ENCODE measurements around the gene PAX7. TPM values are rescaled to one million over a fixed set of nuclear protein-coding genes. Genes with fewer than 3 reads are reported as not detected.

Gene PAX7
- total and polyA plus RNA-seq, 11 donors = not detected

DNA sequence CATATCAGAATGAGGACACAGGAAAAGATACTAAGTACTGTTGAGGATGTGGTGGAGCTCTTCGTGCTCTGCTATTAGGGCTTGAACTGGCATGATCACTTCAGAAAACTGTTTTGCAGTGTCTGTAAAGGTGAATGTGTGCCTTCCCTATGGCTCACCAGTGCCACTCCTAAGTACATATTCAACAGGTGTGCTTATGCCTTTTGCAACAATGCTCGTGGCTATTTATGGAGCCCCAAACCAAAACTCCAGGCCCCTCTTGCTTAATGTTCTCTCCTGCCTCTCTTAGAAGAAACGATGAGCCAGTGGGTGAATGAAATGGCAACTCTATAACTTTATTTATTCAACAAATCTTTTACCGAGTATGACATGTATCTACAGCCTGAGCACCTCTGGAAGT, 158.6 kb downstream of the PAX7 start:
- DNase-seq = no peak
- WGBS, 4 donors = 82 to 85% (median 83%) methylated on average over 4 of the region's 4 CpGs
- Histone ChIP-seq H3K4me3 (no peak overlapping the region), H3K27me3 (peaks cover 0 to 51% (median 6%) of the 10 kb centered on the region in 9 donors), H3K9me3 (peaks cover 0 to 11% (median 0%) of the 10 kb centered on the region in 12 donors), H3K36me3 (no peaks in the 10 kb centered on the region), H3K4me1 (no peaks in the 10 kb centered on the region), H3K27ac (no peak overlapping the region)
- intact Hi-C loops (cut with DNase I) = no loop called here
- TF ChIP-seq, protein P1, sequence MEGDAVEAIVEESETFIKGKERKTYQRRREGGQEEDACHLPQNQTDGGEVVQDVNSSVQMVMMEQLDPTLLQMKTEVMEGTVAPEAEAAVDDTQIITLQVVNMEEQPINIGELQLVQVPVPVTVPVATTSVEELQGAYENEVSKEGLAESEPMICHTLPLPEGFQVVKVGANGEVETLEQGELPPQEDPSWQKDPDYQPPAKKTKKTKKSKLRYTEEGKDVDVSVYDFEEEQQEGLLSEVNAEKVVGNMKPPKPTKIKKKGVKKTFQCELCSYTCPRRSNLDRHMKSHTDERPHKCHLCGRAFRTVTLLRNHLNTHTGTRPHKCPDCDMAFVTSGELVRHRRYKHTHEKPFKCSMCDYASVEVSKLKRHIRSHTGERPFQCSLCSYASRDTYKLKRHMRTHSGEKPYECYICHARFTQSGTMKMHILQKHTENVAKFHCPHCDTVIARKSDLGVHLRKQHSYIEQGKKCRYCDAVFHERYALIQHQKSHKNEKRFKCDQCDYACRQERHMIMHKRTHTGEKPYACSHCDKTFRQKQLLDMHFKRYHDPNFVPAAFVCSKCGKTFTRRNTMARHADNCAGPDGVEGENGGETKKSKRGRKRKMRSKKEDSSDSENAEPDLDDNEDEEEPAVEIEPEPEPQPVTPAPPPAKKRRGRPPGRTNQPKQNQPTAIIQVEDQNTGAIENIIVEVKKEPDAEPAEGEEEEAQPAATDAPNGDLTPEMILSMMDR (IDR thresholded peaks at IDR 0.05) = no peak
- TF ChIP-seq POLR2A (IDR thresholded peaks at IDR 0.05) = no peak
- no peak for ATAC-seq

DNA sequence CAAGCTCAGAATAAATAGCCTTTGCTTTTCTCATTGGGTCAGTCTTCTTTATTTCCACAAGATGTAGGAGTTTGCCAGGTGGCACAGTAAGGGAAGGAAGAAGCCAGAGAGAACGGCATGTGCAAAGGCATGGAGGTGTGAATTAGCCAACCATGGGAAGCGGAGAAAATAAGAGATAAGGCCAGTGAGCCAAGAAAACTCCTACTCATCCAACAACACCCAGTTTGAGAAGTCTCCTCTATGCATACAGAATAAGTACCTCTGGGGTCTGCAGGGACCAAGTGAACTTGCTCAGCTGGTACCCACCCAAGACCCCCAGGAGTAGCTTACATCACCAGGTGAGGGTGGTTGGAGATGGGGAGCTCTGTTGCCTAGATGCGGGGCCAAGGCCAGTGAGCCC, 162.1 kb downstream of the PAX7 start:
- WGBS, 4 donors = 70 to 91% (median 90%) methylated on average over 3 of the region's 3 CpGs
- no peak for ATAC-seq
- H3K36me3 ChIP-seq = no peaks in the 10 kb centered on the region
- no peak for DNase-seq
- no peak overlapping the region for H3K4me3 ChIP-seq
- peaks cover 0 to 11% (median 0%) of the 10 kb centered on the region in 12 donors for H3K9me3 ChIP-seq
- H3K4me1 ChIP-seq = no peaks in the 10 kb centered on the region
- no peak overlapping the region for H3K27ac ChIP-seq
- no peak for TF ChIP-seq POLR2A (IDR thresholded peaks at IDR 0.05)
- TF ChIP-seq, protein P1 (IDR thresholded peaks at IDR 0.05) = no peak
- intact Hi-C loops (cut with DNase I) = no loop called here
- H3K27me3 ChIP-seq = peaks cover 0 to 41% (median 5%) of the 10 kb centered on the region in 9 donors

DNA sequence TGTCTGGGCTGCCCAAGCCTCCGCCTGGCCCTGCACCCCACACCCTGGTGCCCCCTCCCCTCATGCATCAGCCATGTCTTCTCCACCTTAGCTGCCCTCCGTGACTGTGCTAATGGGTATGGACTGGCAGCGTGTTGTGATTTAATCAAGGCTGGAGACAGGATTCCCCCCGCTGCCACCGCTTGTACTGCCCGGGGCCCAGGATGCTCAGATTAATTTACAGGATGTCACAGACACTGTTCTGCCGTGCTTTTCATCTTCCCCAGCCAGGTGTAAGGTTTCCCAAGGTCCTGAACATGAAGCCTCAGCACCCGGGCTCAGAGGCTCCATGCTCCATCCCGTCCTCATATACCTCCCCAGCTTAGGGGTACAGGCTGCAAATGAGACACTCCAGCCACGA, 162.5 kb downstream of the PAX7 start:
- no peak overlapping the region for H3K4me3 ChIP-seq
- H3K27ac ChIP-seq = no peak overlapping the region
- peaks cover 0 to 11% (median 0%) of the 10 kb centered on the region in 12 donors for H3K9me3 ChIP-seq
- peaks cover 0 to 41% (median 5%) of the 10 kb centered on the region in 9 donors for H3K27me3 ChIP-seq
- TF ChIP-seq, protein P1 (IDR thresholded peaks at IDR 0.05) = no peak
- TF ChIP-seq POLR2A (IDR thresholded peaks at IDR 0.05) = no peak
- intact Hi-C loops (cut with DNase I) = no loop called here
- H3K36me3 ChIP-seq = no peaks in the 10 kb centered on the region
- WGBS, 4 donors = 75 to 83% (median 80%) methylated on average over 10 of the region's 10 CpGs
- ATAC-seq (no peak), DNase-seq (no peak)
- H3K4me1 ChIP-seq = no peaks in the 10 kb centered on the region

DNA sequence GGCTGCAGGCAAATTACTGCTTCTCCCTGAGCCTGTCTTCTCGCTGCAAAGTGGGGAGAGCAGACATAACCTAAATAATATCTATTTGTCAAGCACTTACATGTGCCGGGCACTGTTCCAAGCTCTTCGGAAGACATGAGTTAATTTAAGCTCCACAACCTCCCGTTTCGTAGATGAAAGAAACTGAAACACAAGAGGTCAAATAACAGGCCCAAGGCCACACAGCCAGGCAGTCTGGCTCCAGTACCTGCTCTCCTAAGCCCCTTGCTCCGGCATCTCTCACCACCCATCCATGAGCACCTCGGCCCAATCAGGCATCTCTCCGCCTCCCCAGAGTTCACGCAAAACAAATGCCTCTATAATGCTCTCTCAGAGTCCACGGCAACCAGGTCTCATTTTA, 163.4 kb downstream of the PAX7 start:
- H3K27me3 ChIP-seq = peaks cover 0 to 41% (median 5%) of the 10 kb centered on the region in 9 donors
- WGBS, 4 donors = 22 to 31% (median 28%) methylated on average over 10 of the region's 10 CpGs

More for the DNA sequence above, 163.4 kb downstream of the PAX7 start:
- Histone ChIP-seq H3K4me3 (no peak overlapping the region), H3K36me3 (no peaks in the 10 kb centered on the region), H3K9me3 (peaks cover 0 to 11% (median 0%) of the 10 kb centered on the region in 12 donors), H3K4me1 (no peaks in the 10 kb centered on the region), H3K27ac (no peak overlapping the region)
- intact Hi-C loops (cut with DNase I) = no loop called here
- no peak for ATAC-seq
- no peak for DNase-seq
- TF ChIP-seq POLR2A (IDR thresholded peaks at IDR 0.05) = no peak
- TF ChIP-seq, protein P1 (IDR thresholded peaks at IDR 0.05) = no peak

Data from heart left ventricle (tissue), 16 donors.